ENCODE measurements around the gene ZMYM5.
"Not testable (repeated sequence)": the region's sequence is repeated elsewhere in the genome, so short reads cannot be mapped to it uniquely, and the experiment has no call there.

ZMYM5 gene

DNA sequence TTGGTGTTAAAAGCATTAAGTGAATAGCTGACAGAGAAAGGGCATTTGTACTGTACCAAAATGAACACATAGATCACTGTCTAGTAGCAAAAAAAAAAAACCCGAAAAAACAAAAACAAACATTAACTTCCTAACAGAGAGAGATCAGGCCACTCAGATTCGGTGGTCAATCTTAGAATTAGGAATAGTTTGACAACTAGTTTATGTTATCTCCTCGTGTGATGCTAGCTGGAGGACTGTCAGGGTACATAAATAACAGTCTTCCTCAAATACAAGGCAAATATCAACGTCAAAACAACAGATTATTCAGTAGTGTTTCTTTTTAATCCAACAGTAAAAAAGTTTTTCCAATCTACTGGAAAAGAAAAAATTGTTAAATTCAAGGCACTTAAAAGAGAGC is 1.7 kb downstream of the ZMYM5 start:
- peaks cover 46% of the 10 kb centered on the region for H3K4me1 Mint-ChIP-seq
- H3K9me3 Mint-ChIP-seq = no peaks in the 10 kb centered on the region
- peak overlapping the region; percentile 94 for H3K4me3 Mint-ChIP-seq
- DNase-seq (ENCODE audit: low spot score in 2 of 2) (no peak), ATAC-seq (replicated peaks; ENCODE audit: extremely low read depth, poor library complexity, severe bottlenecking) (no peak)
- peak overlapping the region; percentile 93 for H3K27ac Mint-ChIP-seq (ENCODE audit: low read depth)
- H3K36me3 Mint-ChIP-seq (ENCODE audit: insufficient read depth) = peaks cover 39% of the 10 kb centered on the region
- no peaks in the 10 kb centered on the region for H3K27me3 Mint-ChIP-seq

DNA sequence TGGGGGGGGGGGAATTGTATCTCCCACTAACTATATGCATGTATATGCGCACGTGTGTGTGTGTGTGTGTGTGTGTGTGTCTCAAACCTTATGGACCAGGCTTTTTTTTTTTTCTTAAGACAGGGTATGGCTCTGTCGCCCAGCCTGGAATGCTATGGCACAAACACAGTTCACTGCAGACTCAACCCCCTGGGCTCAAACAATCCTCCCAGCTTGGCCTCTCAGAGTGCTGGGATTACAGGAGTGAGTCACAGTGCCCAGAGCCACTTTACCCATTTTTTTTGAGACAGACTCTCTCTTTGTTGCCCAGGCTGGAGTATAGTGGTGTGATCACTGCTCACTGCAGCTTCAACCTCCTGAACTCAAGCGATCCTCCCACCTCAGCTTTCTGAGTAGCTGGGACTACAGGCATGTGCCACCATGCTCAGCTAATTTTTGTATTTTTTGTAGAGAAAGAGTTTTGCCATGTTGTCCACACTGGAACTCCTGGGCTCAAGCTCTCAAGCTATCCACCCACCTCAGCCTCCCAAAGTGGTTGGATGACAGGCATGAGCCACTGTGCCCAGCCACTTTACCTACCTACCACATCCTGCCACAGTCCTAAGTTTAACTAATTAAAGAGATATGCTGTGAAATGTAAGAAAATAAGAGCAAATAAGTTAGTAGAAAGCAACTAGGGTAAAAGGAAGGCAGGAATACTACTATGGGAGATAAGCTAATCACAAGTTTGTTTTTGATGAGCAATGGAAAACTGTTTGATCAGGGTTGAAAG is 2.4 kb downstream of the ZMYM5 start:
- H3K4me1 Mint-ChIP-seq = peaks cover 46% of the 10 kb centered on the region
- peaks cover 39% of the 10 kb centered on the region for H3K36me3 Mint-ChIP-seq (ENCODE audit: insufficient read depth)
- no peaks in the 10 kb centered on the region for H3K27me3 Mint-ChIP-seq
- no peak for DNase-seq (ENCODE audit: low spot score in 2 of 2)
- H3K27ac Mint-ChIP-seq (ENCODE audit: low read depth) = peak overlapping the region; percentile 93
- H3K4me3 Mint-ChIP-seq = peak overlapping the region; percentile 94
- ATAC-seq (replicated peaks; ENCODE audit: extremely low read depth, poor library complexity, severe bottlenecking) = no peak
- no peaks in the 10 kb centered on the region for H3K9me3 Mint-ChIP-seq

DNA sequence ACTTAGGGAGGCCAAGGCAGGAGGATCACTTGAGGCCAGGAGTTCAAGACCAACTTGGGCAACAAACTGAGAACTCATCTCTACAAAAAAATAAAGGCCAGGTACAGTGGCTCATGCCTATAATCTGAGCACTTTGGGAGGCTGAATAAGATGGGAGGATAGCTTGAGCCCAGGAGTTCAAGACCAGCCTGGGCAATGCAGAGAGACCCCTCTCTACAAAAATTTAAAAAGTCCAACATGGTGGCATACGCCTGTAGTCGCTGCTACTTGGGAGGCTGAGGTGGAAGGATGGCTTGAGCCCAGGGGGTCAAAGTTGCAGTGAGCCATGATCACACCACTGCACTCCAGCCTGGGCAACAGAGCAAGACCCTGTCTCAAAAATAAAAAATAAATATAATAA is 5.8 kb downstream of the ZMYM5 start:
- H3K27ac Mint-ChIP-seq (ENCODE audit: low read depth); H3K9me3 Mint-ChIP-seq; H3K27me3 Mint-ChIP-seq; DNase-seq (ENCODE audit: low spot score in 2 of 2); ATAC-seq (replicated peaks; ENCODE audit: extremely low read depth, poor library complexity, severe bottlenecking): not testable (repeated sequence)
- Mint-ChIP-seq H3K4me1 (peaks cover 46% of the 10 kb centered on the region), H3K36me3 (ENCODE audit: insufficient read depth) (peaks cover 29% of the 10 kb centered on the region), H3K4me3 (peak overlapping the region; percentile 0)

DNA sequence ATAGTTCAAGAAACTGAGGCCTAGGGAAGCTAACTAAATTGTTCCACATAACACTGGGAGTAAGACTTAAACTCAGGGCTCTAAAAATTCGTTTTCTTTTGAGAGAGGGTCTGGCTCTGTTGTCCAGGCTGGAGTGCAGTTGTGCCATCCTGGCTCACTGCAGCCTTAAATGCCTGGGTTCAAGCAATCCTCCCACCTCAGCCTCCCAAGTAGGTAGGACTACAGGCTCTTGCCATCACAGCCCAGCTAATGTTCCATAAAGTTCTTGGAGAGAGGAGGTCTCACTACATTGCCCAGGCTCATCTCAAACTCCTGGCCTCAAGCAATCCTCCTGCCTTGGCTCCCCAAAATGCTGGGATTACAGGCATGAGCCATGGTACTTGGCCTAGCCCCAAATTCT is 10.7 kb downstream of the ZMYM5 start:
- H3K9me3 Mint-ChIP-seq = no peaks in the 10 kb centered on the region
- no peak overlapping the region for H3K4me3 Mint-ChIP-seq
- peaks cover 38% of the 10 kb centered on the region for H3K36me3 Mint-ChIP-seq (ENCODE audit: insufficient read depth)
- peaks cover 30% of the 10 kb centered on the region for H3K4me1 Mint-ChIP-seq
- H3K27ac Mint-ChIP-seq (ENCODE audit: low read depth) = no peak overlapping the region
- H3K27me3 Mint-ChIP-seq = no peaks in the 10 kb centered on the region
- DNase-seq (ENCODE audit: low spot score in 2 of 2) (no peak), ATAC-seq (replicated peaks; ENCODE audit: extremely low read depth, poor library complexity, severe bottlenecking) (no peak)

DNA sequence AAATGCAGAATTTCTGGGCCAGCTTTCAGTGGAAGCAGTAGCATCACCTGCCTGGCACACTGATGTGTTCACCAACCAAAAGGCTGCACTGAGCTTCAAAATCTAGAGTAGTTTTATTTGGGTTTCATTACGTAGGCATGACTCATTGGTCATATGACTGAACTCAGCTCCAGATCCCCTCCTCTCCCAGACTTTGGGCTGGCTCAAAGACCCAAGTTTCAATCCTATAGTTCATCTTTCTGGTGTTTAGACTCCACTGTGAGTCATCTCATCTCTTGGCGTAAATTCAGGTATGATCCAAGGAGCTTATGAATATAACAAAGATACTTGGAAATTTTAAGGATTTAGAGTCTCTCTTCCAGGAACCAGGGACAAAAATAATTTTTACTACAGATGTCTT is 17.7 kb downstream of the ZMYM5 start:
- Mint-ChIP-seq H3K4me3 (no peak overlapping the region), H3K9me3 (no peaks in the 10 kb centered on the region), H3K36me3 (ENCODE audit: insufficient read depth) (peaks cover 34% of the 10 kb centered on the region), H3K27ac (ENCODE audit: low read depth) (peak overlapping the region; percentile 49), H3K4me1 (peaks cover 10% of the 10 kb centered on the region), H3K27me3 (no peaks in the 10 kb centered on the region)
- ATAC-seq (replicated peaks; ENCODE audit: extremely low read depth, poor library complexity, severe bottlenecking) = no peak
- DNase-seq (ENCODE audit: low spot score in 2 of 2) = no peak

DNA sequence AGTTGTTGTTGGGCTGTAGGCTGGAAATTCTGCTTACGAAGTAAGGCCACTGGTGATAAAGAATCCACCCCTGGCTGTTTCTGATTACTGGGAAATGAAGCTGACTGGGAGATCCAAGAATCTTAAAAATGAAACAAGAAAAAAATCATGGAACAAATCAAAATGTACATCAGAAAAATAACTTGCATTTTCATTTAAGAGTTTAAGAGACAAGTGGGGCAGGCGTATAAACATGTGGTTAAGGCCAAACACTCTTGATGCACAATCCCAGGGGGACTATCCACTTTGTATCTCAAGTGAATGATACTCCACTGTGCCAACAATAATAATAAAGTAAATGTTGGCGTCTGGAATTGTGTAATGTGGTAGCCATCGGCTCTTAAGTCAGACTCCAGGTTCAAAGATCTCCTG is 24.6 kb downstream of the ZMYM5 start:
- Mint-ChIP-seq H3K9me3 (no peaks in the 10 kb centered on the region), H3K4me1 (no peaks in the 10 kb centered on the region), H3K27me3 (no peaks in the 10 kb centered on the region), H3K4me3 (no peak overlapping the region), H3K27ac (ENCODE audit: low read depth) (no peak overlapping the region), H3K36me3 (ENCODE audit: insufficient read depth) (peaks cover 53% of the 10 kb centered on the region)
- no peak for ATAC-seq (replicated peaks; ENCODE audit: extremely low read depth, poor library complexity, severe bottlenecking)
- no peak for DNase-seq (ENCODE audit: low spot score in 2 of 2)

DNA sequence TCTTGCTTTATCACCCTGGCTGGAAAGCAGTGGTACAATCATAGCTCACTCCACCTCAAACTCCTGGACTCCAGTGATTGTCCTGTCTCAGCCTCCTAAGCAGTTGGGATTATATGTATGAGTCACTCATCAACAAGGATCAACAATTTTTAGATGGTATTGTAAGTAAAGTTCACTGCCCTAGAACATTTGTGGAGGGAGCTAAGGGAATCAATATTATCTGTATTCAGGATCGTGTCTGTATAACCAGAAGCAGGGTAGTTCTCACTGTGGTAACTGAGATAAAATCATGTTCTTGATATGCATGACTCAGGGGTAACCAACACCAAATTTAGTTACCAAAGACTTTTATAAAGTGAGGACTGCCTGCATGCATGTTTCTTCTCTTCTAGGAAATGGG is 27.0 kb downstream of the ZMYM5 start:
- no peaks in the 10 kb centered on the region for H3K9me3 Mint-ChIP-seq
- DNase-seq (ENCODE audit: low spot score in 2 of 2) = no peak
- H3K27me3 Mint-ChIP-seq = no peaks in the 10 kb centered on the region
- no peak overlapping the region for H3K27ac Mint-ChIP-seq (ENCODE audit: low read depth)
- no peak for ATAC-seq (replicated peaks; ENCODE audit: extremely low read depth, poor library complexity, severe bottlenecking)
- H3K36me3 Mint-ChIP-seq (ENCODE audit: insufficient read depth) = peaks cover 60% of the 10 kb centered on the region
- no peaks in the 10 kb centered on the region for H3K4me1 Mint-ChIP-seq
- H3K4me3 Mint-ChIP-seq = no peak overlapping the region

DNA sequence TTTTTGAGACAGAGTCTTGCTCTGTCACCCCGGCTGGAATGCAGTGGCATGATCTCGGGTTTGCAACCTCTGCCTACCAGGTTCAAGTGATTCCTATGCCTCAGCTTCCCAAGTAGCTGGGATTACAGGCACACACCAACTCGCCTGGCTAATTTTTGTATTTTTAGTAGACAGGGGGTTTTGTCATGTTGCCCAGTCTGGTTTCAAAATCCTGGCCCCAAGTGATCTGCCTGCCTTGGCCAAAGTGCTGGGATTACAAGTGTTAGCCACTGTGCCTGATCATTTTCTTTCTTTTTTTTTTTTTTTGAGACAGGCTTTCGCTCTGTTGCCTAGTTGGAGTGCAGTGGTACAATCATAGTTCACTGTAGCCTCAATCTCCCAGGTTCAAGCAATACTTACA is 28.7 kb downstream of the ZMYM5 start:
- no peaks in the 10 kb centered on the region for H3K27me3 Mint-ChIP-seq
- no peak overlapping the region for H3K27ac Mint-ChIP-seq (ENCODE audit: low read depth)
- DNase-seq (ENCODE audit: low spot score in 2 of 2) (no peak), ATAC-seq (replicated peaks; ENCODE audit: extremely low read depth, poor library complexity, severe bottlenecking) (no peak)
- H3K4me1 Mint-ChIP-seq = no peaks in the 10 kb centered on the region
- peaks cover 63% of the 10 kb centered on the region for H3K36me3 Mint-ChIP-seq (ENCODE audit: insufficient read depth)
- no peaks in the 10 kb centered on the region for H3K9me3 Mint-ChIP-seq
- no peak overlapping the region for H3K4me3 Mint-ChIP-seq

DNA sequence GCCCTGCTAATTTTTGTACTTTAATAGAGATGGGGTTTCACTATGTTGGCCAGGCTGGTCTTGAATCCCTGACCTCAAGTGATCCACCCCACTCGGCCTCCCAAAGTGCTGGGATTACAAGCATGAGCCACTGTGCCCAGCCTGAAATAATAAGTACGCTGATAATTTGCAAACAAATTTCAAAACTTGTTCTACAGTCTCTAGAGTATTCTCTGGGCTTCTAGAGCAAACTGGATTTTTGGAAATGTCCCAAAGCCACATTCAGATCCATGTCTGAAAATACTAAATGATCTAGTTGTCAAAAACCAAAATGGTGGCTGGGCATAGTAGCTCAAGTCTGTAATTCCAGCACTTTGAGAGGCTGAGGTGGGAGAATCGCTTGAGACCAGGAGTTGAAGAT is 40.8 kb downstream of the ZMYM5 start:
- no peak overlapping the region for H3K4me3 Mint-ChIP-seq
- H3K27ac Mint-ChIP-seq (ENCODE audit: low read depth) = no peak overlapping the region
- peaks cover 42% of the 10 kb centered on the region for H3K36me3 Mint-ChIP-seq (ENCODE audit: insufficient read depth)
- H3K4me1 Mint-ChIP-seq = no peaks in the 10 kb centered on the region
- no peak for ATAC-seq (replicated peaks; ENCODE audit: extremely low read depth, poor library complexity, severe bottlenecking)
- no peaks in the 10 kb centered on the region for H3K27me3 Mint-ChIP-seq
- no peak for DNase-seq (ENCODE audit: low spot score in 2 of 2)
- no peaks in the 10 kb centered on the region for H3K9me3 Mint-ChIP-seq

DNA sequence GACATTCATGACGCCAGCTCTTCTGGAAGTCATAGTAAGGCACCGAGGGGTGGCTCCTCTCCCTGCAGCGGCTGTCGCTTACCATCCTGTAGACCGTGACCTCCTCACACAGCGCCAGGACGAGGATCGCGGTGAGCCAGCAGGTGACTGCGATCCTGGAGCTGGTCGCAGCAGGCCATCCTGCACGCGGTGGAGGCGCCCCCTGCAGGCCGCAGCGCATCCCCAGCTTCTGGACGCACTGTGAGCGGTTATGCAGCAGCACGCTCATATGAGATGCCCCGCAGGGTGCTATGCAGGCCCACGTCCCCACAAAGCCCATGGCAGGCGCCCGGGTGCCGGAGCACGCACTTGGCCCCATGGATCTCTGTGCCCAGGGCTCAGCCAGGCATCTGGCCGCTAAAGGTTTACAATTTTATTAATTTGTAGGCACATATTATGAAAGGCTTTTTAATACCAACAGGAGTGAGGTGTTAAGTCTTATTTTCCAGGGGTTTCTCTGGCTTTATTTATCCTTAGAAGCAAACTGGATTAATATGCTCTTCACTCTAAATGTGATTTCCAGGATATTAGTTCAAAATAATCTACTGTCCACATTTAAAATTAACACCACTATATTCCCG is 45.1 kb downstream of the ZMYM5 start:
- ATAC-seq (replicated peaks; ENCODE audit: extremely low read depth, poor library complexity, severe bottlenecking) (no peak), DNase-seq (ENCODE audit: low spot score in 2 of 2) (no peak)
- Mint-ChIP-seq H3K27ac (ENCODE audit: low read depth) (peak overlapping the region; percentile 32), H3K36me3 (ENCODE audit: insufficient read depth) (peaks cover 23% of the 10 kb centered on the region), H3K4me3 (no peak overlapping the region), H3K27me3 (no peaks in the 10 kb centered on the region), H3K9me3 (no peaks in the 10 kb centered on the region), H3K4me1 (no peaks in the 10 kb centered on the region)

DNA sequence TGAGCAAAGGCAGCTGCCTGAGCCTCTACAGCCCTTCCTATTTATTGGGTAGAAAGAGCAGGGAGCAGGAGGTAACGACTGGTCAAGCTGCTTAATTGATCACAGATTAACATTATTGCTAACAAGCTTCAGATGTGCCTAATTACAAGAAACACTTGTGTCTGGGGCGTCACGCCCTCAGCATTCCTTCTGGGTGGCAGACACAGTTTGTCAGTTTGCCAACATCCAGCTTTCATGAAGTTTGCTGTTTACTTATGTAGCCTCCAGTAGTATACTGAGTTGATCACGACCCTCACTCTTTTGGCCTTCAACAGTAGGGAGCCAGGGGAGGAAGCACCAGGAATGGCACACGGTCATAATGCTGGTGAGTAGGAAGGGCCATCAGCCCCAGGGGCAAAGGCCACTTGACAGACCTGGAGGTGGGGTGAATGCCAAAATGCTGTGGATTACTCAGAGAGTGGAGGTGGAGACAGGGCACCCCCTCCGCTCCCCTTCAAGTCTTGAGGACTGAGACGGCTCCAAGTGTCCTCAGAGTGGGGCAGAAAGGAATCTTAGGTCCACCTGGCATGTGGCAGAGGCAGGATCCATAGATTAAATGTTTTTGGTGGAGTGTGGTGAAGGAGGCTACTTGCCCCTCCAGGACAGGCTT is 45.8 kb downstream of the ZMYM5 start:
- H3K4me1 Mint-ChIP-seq = no peaks in the 10 kb centered on the region
- peak overlapping the region; percentile 32 for H3K27ac Mint-ChIP-seq (ENCODE audit: low read depth)
- DNase-seq (ENCODE audit: low spot score in 2 of 2) (no peak), ATAC-seq (replicated peaks; ENCODE audit: extremely low read depth, poor library complexity, severe bottlenecking) (no peak)
- H3K27me3 Mint-ChIP-seq = no peaks in the 10 kb centered on the region
- H3K9me3 Mint-ChIP-seq = no peaks in the 10 kb centered on the region
- H3K4me3 Mint-ChIP-seq = no peak overlapping the region
- peaks cover 23% of the 10 kb centered on the region for H3K36me3 Mint-ChIP-seq (ENCODE audit: insufficient read depth)

DNA sequence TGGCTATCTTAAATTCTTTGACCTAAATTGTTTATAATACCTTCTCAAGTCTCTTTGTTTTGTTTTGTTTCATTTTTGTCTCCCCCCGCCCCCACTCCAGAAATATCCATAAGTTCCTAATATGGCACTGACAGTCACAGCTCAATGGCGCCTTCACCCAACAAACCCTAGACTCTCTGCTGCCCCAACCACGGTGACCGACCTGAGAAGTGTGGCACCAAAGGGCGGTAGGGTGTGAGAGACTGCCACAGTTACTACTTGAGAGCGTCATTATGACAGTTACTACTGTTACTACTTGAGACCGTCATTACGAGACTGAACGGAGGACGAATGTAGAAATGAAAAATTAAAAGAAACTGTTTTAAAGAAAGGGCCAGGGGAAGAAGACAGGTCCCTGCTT is 46.3 kb downstream of the ZMYM5 start:
- Mint-ChIP-seq H3K36me3 (ENCODE audit: insufficient read depth) (peaks cover 22% of the 10 kb centered on the region), H3K27ac (ENCODE audit: low read depth) (no peak overlapping the region), H3K9me3 (no peaks in the 10 kb centered on the region), H3K4me3 (no peak overlapping the region), H3K27me3 (no peaks in the 10 kb centered on the region), H3K4me1 (no peaks in the 10 kb centered on the region)
- ATAC-seq (replicated peaks; ENCODE audit: extremely low read depth, poor library complexity, severe bottlenecking) (no peak), DNase-seq (ENCODE audit: low spot score in 2 of 2) (no peak)

DNA sequence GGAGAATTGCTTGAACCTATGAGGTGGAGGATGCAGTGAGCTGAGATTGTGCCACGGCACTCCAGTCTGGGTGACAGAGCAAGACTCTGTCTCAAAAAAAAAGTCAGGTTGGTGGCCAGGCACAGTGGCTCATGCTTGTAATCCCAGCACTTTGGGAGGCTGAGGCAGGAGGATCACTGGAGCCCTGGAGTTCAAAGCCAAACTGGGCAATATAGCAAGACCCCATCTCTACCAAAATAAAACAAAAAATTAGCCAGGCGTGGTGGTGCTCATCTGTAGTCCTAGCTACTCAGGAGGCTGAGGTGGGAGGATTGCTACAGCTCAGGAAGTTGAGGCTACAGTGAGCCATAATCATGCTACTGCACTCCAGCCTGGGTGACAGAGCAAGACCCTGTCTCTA is 47.6 kb downstream of the ZMYM5 start:
- H3K4me3 Mint-ChIP-seq; H3K27me3 Mint-ChIP-seq; H3K27ac Mint-ChIP-seq (ENCODE audit: low read depth); DNase-seq (ENCODE audit: low spot score in 2 of 2); H3K9me3 Mint-ChIP-seq; H3K4me1 Mint-ChIP-seq; ATAC-seq (replicated peaks; ENCODE audit: extremely low read depth, poor library complexity, severe bottlenecking): not testable (repeated sequence)
- peaks cover 17% of the 10 kb centered on the region for H3K36me3 Mint-ChIP-seq (ENCODE audit: insufficient read depth)
